GM12878 (cell line): ENCODE measurements around the gene SNED1. TPM values are rescaled to one million over a fixed set of nuclear protein-coding genes. Genes with fewer than 3 reads are reported as not detected.

ENCODE experiments used
- BACH1 ChIP-seq: fragments of 450-650 bp; IDR thresholded peaks from 2 replicates; pipeline ENCODE4 v1.6.1; 2017; ENCODE audit warnings: mild to moderate bottlenecking, borderline replicate concordance
- EGR1 ChIP-seq, 2 experiments: IDR thresholded peaks; 1 replicate in 1 of 2; 2 replicates in 1 of 2; pipeline ENCODE4 v1.6.1; 2011 to 2012; ENCODE audit warnings: low read depth in 2 of 2, low read length in 2 of 2, borderline replicate concordance in 1 of 2, mild to moderate bottlenecking in 1 of 2, moderate library complexity in 1 of 2
- FOXK2 ChIP-seq: fragments of 450-650 bp; IDR thresholded peaks from 2 replicates; pipeline ENCODE4 v1.6.1; 2017; ENCODE audit warnings: mild to moderate bottlenecking, moderate library complexity
- FOXM1 ChIP-seq: IDR thresholded peaks from 2 replicates; pipeline ENCODE4 v1.6.1; 2012; ENCODE audit warnings: low read depth, mild to moderate bottlenecking, inconsistent platforms, low read length, moderate library complexity
- GATAD2B ChIP-seq: fragments of 450-650 bp; conservative IDR thresholded peaks from 2 replicates; pipeline ENCODE4 v1.6.1; 2017; ENCODE audit warnings: low read depth, mild to moderate bottlenecking, moderate library complexity
- MXI1 ChIP-seq: fragments of 150-350 bp; IDR thresholded peaks from 2 replicates; pipeline ENCODE4 v1.6.1; 2011; ENCODE audit warnings: low read depth, mild to moderate bottlenecking, inconsistent platforms, low read length, improper control_type of control experiment
- MYB ChIP-seq: fragments of 150-350 bp; IDR thresholded peaks from 2 replicates; pipeline ENCODE4 v1.6.1; 2014; ENCODE audit warnings: mild to moderate bottlenecking, low read depth, low read length, borderline replicate concordance
- MYC ChIP-seq: IDR thresholded peaks from 2 replicates; pipeline ENCODE4 v1.6.1; 2011; ENCODE audit warnings: mild to moderate bottlenecking, low read length, moderate library complexity, inconsistent platforms; ENCODE audit not compliant: insufficient read depth, insufficient replicate concordance, insufficient read length, severe bottlenecking
- NFYB ChIP-seq: IDR thresholded peaks from 2 replicates; pipeline ENCODE4 v1.6.1; 2011; ENCODE audit warnings: low read depth, mild to moderate bottlenecking, low read length, improper control_type of control experiment, moderate library complexity; ENCODE audit not compliant: insufficient read depth
- NR2F1 ChIP-seq: fragments of 450-650 bp; conservative IDR thresholded peaks from 2 replicates; pipeline ENCODE4 v1.6.1; 2017; ENCODE audit warnings: mild to moderate bottlenecking
- POU2F2 ChIP-seq: IDR thresholded peaks from 3 replicates; pipeline ENCODE4 v1.6.1; 2011; ENCODE audit warnings: low read depth, mild to moderate bottlenecking, low read length, borderline replicate concordance
- RCOR1 ChIP-seq: conservative IDR thresholded peaks from 2 replicates; pipeline ENCODE4 v1.6.1; 2012; ENCODE audit warnings: low read depth, low read length, improper control_type of control experiment
- RFX5 ChIP-seq: IDR thresholded peaks from 2 replicates; pipeline ENCODE4 v1.6.1; 2011; ENCODE audit warnings: low read depth, low read length, improper control_type of control experiment
- SMARCA5 ChIP-seq: fragments of 450-650 bp; IDR thresholded peaks from 2 replicates; pipeline ENCODE4 v1.6.1; 2017; ENCODE audit warnings: mild to moderate bottlenecking
- TCF12 ChIP-seq: IDR thresholded peaks from 2 replicates; pipeline ENCODE4 v1.6.1; 2011; ENCODE audit warnings: low read depth, mild to moderate bottlenecking, low read length
- polyA plus RNA-seq, 11 experiments: library from polyadenylated mRNA; depleted of rRNA in 4 of 11; unstranded in 6 of 11; stranded (reverse) in 5 of 11; fragments of >200 nt; fragmentation: Nextera tagmentation in 4 of 11; fragmentation: Illumina TruSeq in 1 of 11; extraction: Ambion mirVana in 4 of 11; extraction: Trizol in 1 of 11; gene quantifications; 1 replicate in 1 of 11; 2 replicates in 10 of 11; pipeline versions ENCODE4 v1.2.1 to v1.2.3, GENCODE V29; 2011 to 2016; ENCODE audit warnings: inconsistent platforms in 2 of 11, missing spikeins in 2 of 11, low read depth in 1 of 11
- total RNA-seq, 4 experiments: library from RNA; depleted of rRNA in 3 of 4; stranded (reverse); fragments of >200 nt in 3 of 4; fragmentation: Illumina TruSeq in 1 of 4; extraction: Trizol in 1 of 4; gene quantifications; 2 replicates each; pipeline versions ENCODE4 v1.2.1 to v1.2.3, GENCODE V29; 2013 to 2021
- TF ChIP-seq, protein P1 (sequence below): fragments of 450-650 bp; IDR thresholded peaks from 2 replicates; pipeline ENCODE4 v1.6.1; 2017; ENCODE audit warnings: mild to moderate bottlenecking, moderate library complexity
- TF ChIP-seq, protein P2 (sequence below): fragments of 150-350 bp; IDR thresholded peaks from 2 replicates; pipeline ENCODE4 v1.6.1; 2016; ENCODE audit warnings: low read depth, low read length
- TF ChIP-seq, protein P3 (sequence below): fragments of 450-650 bp; IDR thresholded peaks from 2 replicates; pipeline ENCODE4 v1.6.1; 2016; ENCODE audit warnings: mild to moderate bottlenecking

SNED1 gene
- total and polyA plus RNA-seq, 10 of the 15 experiments (the other 5 are each of a cell fraction or from before 2014, with no cell fraction given), result 0.05 to 8.4 (median 3.0) TPM

DNA sequence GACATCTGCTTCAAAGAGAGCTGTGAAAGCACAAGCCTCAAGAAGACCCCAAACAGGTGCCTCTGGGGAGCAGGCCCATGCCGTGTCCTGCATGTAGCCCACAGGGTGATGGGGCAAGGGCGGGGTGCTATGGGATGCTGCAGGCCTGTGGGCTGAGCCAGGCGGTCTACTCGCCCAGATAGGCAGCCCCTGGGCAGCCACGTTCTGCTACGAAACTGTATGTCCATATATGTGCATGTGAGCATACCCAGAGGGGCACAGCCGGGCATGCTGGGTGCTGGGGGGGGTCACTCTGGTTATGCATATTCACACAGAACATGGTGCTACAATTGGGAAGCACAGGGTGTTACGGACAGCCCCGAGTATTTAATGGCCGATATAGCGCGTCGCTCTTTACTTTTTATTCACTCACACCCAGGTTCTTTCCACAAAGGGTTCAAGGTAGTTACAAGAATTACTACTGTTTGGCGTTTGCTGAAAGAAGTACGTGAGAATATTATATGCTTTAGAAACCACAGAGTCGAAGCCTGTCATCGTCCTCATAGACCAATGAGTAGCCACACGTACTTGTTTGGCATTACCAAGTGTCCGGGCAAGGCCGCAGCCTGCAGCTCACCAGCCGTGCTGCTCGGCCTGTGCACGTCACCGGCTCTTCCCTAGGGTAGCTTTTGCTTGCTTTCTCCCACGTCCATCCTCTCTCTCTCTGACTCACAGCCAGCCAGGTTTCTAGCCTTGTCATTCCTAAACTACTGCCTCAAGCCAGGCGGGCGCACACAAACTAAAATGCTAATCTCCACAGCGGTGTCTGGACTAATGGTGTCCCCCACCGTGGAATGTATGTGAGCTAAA lies 89.2 kb downstream of the SNED1 start (continued):
- TF ChIP-seq, protein P1, sequence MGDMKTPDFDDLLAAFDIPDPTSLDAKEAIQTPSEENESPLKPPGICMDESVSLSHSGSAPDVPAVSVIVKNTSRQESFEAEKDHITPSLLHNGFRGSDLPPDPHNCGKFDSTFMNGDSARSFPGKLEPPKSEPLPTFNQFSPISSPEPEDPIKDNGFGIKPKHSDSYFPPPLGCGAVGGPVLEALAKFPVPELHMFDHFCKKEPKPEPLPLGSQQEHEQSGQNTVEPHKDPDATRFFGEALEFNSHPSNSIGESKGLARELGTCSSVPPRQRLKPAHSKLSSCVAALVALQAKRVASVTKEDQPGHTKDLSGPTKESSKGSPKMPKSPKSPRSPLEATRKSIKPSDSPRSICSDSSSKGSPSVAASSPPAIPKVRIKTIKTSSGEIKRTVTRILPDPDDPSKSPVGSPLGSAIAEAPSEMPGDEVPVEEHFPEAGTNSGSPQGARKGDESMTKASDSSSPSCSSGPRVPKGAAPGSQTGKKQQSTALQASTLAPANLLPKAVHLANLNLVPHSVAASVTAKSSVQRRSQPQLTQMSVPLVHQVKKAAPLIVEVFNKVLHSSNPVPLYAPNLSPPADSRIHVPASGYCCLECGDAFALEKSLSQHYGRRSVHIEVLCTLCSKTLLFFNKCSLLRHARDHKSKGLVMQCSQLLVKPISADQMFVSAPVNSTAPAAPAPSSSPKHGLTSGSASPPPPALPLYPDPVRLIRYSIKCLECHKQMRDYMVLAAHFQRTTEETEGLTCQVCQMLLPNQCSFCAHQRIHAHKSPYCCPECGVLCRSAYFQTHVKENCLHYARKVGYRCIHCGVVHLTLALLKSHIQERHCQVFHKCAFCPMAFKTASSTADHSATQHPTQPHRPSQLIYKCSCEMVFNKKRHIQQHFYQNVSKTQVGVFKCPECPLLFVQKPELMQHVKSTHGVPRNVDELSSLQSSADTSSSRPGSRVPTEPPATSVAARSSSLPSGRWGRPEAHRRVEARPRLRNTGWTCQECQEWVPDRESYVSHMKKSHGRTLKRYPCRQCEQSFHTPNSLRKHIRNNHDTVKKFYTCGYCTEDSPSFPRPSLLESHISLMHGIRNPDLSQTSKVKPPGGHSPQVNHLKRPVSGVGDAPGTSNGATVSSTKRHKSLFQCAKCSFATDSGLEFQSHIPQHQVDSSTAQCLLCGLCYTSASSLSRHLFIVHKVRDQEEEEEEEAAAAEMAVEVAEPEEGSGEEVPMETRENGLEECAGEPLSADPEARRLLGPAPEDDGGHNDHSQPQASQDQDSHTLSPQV, result peak; percentile 76; the same call in 1 of the 2 replicates
- TF ChIP-seq TCF12 (peak; percentile 79; the same call in 1 of the 2 replicates), MYB (no peak), RFX5 (peak; percentile 62; the same call in 1 of the 2 replicates), SMARCA5 (0 out of 2 replicates have a peak, but pooled peaks have one; percentile 67), BACH1 (peak; percentile 15; the same call in 1 of the 2 replicates), EGR1 (IDR thresholded peaks at IDR 0.05; ENCODE audit: borderline replicate concordance in 1 of 2, low read depth in 2 of 2, low read length in 2 of 2) (0 out of 3 replicates have a peak, but pooled peaks of 1 of the 2 experiments have one; percentile 29), MYC (no peak), GATAD2B (peak; percentile 47; the same call in 1 of the 2 replicates), NR2F1 (no peak; the same call in 1 of the 2 replicates), MXI1 (no peak; the same call in 1 of the 2 replicates), POU2F2 (peak; percentile 53; the same call in 1 of the 3 replicates), NFYB (no peak), FOXM1 (0 out of 2 replicates have a peak, but pooled peaks have one; percentile 9), RCOR1 (no peak), FOXK2 (no peak)
- TF ChIP-seq, protein P2, sequence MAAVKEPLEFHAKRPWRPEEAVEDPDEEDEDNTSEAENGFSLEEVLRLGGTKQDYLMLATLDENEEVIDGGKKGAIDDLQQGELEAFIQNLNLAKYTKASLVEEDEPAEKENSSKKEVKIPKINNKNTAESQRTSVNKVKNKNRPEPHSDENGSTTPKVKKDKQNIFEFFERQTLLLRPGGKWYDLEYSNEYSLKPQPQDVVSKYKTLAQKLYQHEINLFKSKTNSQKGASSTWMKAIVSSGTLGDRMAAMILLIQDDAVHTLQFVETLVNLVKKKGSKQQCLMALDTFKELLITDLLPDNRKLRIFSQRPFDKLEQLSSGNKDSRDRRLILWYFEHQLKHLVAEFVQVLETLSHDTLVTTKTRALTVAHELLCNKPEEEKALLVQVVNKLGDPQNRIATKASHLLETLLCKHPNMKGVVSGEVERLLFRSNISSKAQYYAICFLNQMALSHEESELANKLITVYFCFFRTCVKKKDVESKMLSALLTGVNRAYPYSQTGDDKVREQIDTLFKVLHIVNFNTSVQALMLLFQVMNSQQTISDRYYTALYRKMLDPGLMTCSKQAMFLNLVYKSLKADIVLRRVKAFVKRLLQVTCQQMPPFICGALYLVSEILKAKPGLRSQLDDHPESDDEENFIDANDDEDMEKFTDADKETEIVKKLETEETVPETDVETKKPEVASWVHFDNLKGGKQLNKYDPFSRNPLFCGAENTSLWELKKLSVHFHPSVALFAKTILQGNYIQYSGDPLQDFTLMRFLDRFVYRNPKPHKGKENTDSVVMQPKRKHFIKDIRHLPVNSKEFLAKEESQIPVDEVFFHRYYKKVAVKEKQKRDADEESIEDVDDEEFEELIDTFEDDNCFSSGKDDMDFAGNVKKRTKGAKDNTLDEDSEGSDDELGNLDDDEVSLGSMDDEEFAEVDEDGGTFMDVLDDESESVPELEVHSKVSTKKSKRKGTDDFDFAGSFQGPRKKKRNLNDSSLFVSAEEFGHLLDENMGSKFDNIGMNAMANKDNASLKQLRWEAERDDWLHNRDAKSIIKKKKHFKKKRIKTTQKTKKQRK, result no peak
- TF ChIP-seq, protein P3, sequence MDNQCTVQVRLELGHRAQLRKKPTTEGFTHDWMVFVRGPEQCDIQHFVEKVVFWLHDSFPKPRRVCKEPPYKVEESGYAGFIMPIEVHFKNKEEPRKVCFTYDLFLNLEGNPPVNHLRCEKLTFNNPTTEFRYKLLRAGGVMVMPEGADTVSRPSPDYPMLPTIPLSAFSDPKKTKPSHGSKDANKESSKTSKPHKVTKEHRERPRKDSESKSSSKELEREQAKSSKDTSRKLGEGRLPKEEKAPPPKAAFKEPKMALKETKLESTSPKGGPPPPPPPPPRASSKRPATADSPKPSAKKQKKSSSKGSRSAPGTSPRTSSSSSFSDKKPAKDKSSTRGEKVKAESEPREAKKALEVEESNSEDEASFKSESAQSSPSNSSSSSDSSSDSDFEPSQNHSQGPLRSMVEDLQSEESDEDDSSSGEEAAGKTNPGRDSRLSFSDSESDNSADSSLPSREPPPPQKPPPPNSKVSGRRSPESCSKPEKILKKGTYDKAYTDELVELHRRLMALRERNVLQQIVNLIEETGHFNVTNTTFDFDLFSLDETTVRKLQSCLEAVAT, result 0 out of 2 replicates have a peak, but pooled peaks have one; percentile 48
